K562 (cell line): Measurements from ENCODE around the gene STC2. TPM values are rescaled to one million over a fixed set of nuclear protein-coding genes. Genes with fewer than 3 reads are reported as not detected.

Source experiments
- ARID1B ChIP-seq: fragments of 450-650 bp; IDR thresholded peaks from 2 replicates; pipeline ENCODE4 v1.6.1; 2016; ENCODE audit warnings: antibody characterized with exemption, mild to moderate bottlenecking, inconsistent platforms
- ATF1 ChIP-seq, 2 experiments: fragments of 450-650 bp in 1 of 2; IDR thresholded peaks; 2 replicates each; pipeline ENCODE4 v1.6.1; 2016; ENCODE audit warnings: missing compliant biosample characterization in 1 of 2, missing genetic modification characterization in 1 of 2
- E2F5 ChIP-seq: sonication (generic); formaldehyde crosslinking; IDR thresholded peaks from 2 replicates; pipeline ENCODE4 v1.8.0; 2022; ENCODE audit warnings: mild to moderate bottlenecking, missing genetic modification reagents
- KAT2B ChIP-seq: IDR thresholded peaks from one replicate; pipeline ENCODE4 v1.6.1; 2012; ENCODE audit warnings: low read depth, mild to moderate bottlenecking, control low read depth, inconsistent platforms, low read length, moderate library complexity
- L3MBTL2 ChIP-seq: fragments of 450-650 bp; IDR thresholded peaks from 2 replicates; pipeline ENCODE4 v1.6.1; 2016; ENCODE audit warnings: mild to moderate bottlenecking, moderate library complexity
- LEF1 ChIP-seq: fragments of 450-650 bp; IDR thresholded peaks from 2 replicates; pipeline ENCODE4 v1.6.1; 2016; ENCODE audit warnings: mild to moderate bottlenecking
- NBN ChIP-seq: fragments of 450-650 bp; IDR thresholded peaks from 2 replicates; pipeline ENCODE4 v1.6.1; 2016; ENCODE audit warnings: low read depth, mild to moderate bottlenecking
- NFRKB ChIP-seq: fragments of 450-650 bp; IDR thresholded peaks from 2 replicates; pipeline ENCODE4 v1.6.1; 2016; ENCODE audit warnings: low read depth
- NR4A1 ChIP-seq, 2 experiments: fragments of 250-450 bp in 1 of 2; fragments of 450-650 bp in 1 of 2; sonication (Bioruptor Pico) in 1 of 2; IDR thresholded peaks; 2 replicates each; pipeline versions ENCODE4 v1.4.0 to v1.6.1; 2016 to 2020; ENCODE audit warnings: mild to moderate bottlenecking in 2 of 2, missing compliant biosample characterization in 1 of 2, missing genetic modification characterization in 1 of 2, moderate library complexity in 1 of 2
- SRSF9 ChIP-seq: fragments of 200-400 bp; formaldehyde crosslinking; IDR thresholded peaks from 2 replicates; pipeline ENCODE4 v1.6.1; 2017; ENCODE audit warnings: low read depth, low read length, borderline replicate concordance
- TEAD4 ChIP-seq, 2 experiments: sonication (generic) in 1 of 2; formaldehyde crosslinking in 1 of 2; IDR thresholded peaks; 2 replicates each; pipeline versions ENCODE4 v1.6.1 to v1.8.0; 2012 to 2022; ENCODE audit warnings: borderline replicate concordance in 1 of 2, inconsistent platforms in 1 of 2, low read length in 1 of 2, mild to moderate bottlenecking in 1 of 2, missing genetic modification reagents in 1 of 2
- U2AF1 ChIP-seq: fragments of 200-400 bp; formaldehyde crosslinking; optimal IDR thresholded peaks from 2 replicates; pipeline ENCODE3; 2017; ENCODE audit warnings: mild to moderate bottlenecking, low read depth, low read length, moderate library complexity
- ZBTB2 ChIP-seq: fragments of 450-650 bp; IDR thresholded peaks from 2 replicates; pipeline ENCODE4 v1.6.1; 2016; ENCODE audit warnings: antibody characterized with exemption
- ZNF639 ChIP-seq, 2 experiments: fragments of 200-800 bp in 1 of 2; sonication (Bioruptor generic) in 1 of 2; sonication (generic) in 1 of 2; formaldehyde crosslinking in 1 of 2; IDR thresholded peaks in 1 of 2; conservative IDR thresholded peaks in 1 of 2; 2 replicates each; pipeline versions ENCODE4 v1.5.0 to v1.6.1; 2016 to 2020; ENCODE audit warnings: missing compliant biosample characterization in 1 of 2, missing genetic modification characterization in 1 of 2, missing genetic modification reagents in 1 of 2
- polyA plus RNA-seq, 8 experiments: library from polyadenylated mRNA; depleted of rRNA in 4 of 8; stranded (reverse) in 5 of 8; unstranded in 3 of 8; fragments of >200 nt; fragmentation: Nextera tagmentation in 2 of 8; fragmentation: Illumina TruSeq in 1 of 8; extraction: Ambion mirVana in 2 of 8; extraction: Trizol in 1 of 8; gene quantifications; 2 replicates each; pipeline versions ENCODE4 v1.2.1 to v1.2.3, GENCODE V29; 2011 to 2014; ENCODE audit warnings: inconsistent platforms in 1 of 8, missing spikeins in 1 of 8
- total RNA-seq, 7 experiments: library from RNA; depleted of rRNA in 6 of 7; stranded (reverse); fragments of >200 nt in 6 of 7; fragmentation: Illumina TruSeq in 2 of 7; extraction: Trizol in 2 of 7; gene quantifications; 2 replicates each; pipeline versions ENCODE4 v1.2.1 to v1.2.3, GENCODE V29; 2011 to 2021; ENCODE audit warnings: low replicate concordance in 1 of 7
- TF ChIP-seq, protein P1 (sequence below): fragments of 250-450 bp; sonication (Bioruptor Pico); IDR thresholded peaks from 2 replicates; pipeline ENCODE4 v1.4.0; 2020; ENCODE audit warnings: mild to moderate bottlenecking, moderate library complexity
- TF ChIP-seq, protein P2 (sequence below): sonication (generic); formaldehyde crosslinking; IDR thresholded peaks from 2 replicates; pipeline ENCODE4 v1.8.0; 2022; ENCODE audit warnings: missing genetic modification reagents, mild to moderate bottlenecking, moderate library complexity, borderline replicate concordance

The STC2 gene
- total and polyA plus RNA-seq, 9 of the 15 experiments (the other 6 are each of a cell fraction or from before 2014, with no cell fraction given) = 0.62 to 31.7 (median 7.4) TPM

- TF ChIP-seq E2F5 (CRISPR knock-in tag) (no peak), NBN (no peak), KAT2B (no peak), L3MBTL2 (peak; percentile 70), ATF1 (CRISPR knock-in tag; IDR thresholded peaks at IDR 0.05) (no peak), ATF1 (tag; IDR thresholded peaks at IDR 0.05) (peak; percentile 60), TEAD4 (IDR thresholded peaks at IDR 0.05; ENCODE audit: low read length) (peak; percentile 52; the same call in 1 of the 2 replicates), TEAD4 (CRISPR knock-in tag; IDR thresholded peaks at IDR 0.05; ENCODE audit: borderline replicate concordance) (no peak), ZNF639 (CRISPR knock-in tag; conservative IDR thresholded peaks at IDR 0.05 in 1 of 2, IDR thresholded peaks at IDR 0.05 in 1 of 2) (peak in 1 of 2 experiments; percentile 69; a peak in 1 of 4 replicates), NFRKB (peak; percentile 43; the same call in 1 of the 2 replicates), LEF1 (no peak), NR4A1 (CRISPR knock-in tag; IDR thresholded peaks at IDR 0.05) (no peak), NR4A1 (tag; IDR thresholded peaks at IDR 0.05) (peak; percentile 60; the same call in 1 of the 2 replicates), ARID1B (peak; percentile 82), ZBTB2 (no peak), U2AF1 (no peak), SRSF9 (no peak)
- TF ChIP-seq, protein P1, sequence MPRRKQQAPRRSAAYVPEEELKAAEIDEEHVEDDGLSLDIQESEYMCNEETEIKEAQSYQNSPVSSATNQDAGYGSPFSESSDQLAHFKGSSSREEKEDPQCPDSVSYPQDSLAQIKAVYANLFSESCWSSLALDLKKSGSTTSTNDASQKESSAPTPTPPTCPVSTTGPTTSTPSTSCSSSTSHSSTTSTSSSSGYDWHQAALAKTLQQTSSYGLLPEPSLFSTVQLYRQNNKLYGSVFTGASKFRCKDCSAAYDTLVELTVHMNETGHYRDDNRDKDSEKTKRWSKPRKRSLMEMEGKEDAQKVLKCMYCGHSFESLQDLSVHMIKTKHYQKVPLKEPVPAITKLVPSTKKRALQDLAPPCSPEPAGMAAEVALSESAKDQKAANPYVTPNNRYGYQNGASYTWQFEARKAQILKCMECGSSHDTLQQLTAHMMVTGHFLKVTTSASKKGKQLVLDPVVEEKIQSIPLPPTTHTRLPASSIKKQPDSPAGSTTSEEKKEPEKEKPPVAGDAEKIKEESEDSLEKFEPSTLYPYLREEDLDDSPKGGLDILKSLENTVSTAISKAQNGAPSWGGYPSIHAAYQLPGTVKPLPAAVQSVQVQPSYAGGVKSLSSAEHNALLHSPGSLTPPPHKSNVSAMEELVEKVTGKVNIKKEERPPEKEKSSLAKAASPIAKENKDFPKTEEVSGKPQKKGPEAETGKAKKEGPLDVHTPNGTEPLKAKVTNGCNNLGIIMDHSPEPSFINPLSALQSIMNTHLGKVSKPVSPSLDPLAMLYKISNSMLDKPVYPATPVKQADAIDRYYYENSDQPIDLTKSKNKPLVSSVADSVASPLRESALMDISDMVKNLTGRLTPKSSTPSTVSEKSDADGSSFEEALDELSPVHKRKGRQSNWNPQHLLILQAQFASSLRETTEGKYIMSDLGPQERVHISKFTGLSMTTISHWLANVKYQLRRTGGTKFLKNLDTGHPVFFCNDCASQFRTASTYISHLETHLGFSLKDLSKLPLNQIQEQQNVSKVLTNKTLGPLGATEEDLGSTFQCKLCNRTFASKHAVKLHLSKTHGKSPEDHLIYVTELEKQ (CRISPR knock-in tag) = no peak
- TF ChIP-seq, protein P2, sequence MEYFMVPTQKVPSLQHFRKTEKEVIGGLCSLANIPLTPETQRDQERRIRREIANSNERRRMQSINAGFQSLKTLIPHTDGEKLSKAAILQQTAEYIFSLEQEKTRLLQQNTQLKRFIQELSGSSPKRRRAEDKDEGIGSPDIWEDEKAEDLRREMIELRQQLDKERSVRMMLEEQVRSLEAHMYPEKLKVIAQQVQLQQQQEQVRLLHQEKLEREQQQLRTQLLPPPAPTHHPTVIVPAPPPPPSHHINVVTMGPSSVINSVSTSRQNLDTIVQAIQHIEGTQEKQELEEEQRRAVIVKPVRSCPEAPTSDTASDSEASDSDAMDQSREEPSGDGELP = peak; percentile 99
Observed at GRCh38 chr5:173324115-173325001, 3.9 kb downstream of the STC2 start (continued).
